ENCODE measurements around the gene TEAD4.
A peak's percentile ranks its signal among the peaks of the same experiment; 100 is the strongest.

Gene TEAD4

GRCh38 chr12:3032770-3033538, 73.8 kb downstream of the TEAD4 start:
- no peak for DNase-seq (ENCODE audit: low spot score)

GRCh38 chr12:3033539-3033867, 74.3 kb downstream of the TEAD4 start:
- no peak for DNase-seq (ENCODE audit: low spot score)

GRCh38 chr12:3034067-3034750, 75.0 kb downstream of the TEAD4 start:
- peak; percentile 67 for DNase-seq (ENCODE audit: low spot score)

- DNase-seq (ENCODE audit: low spot score), result no peak
These were observed 76.0 kb downstream of the TEAD4 start for GRCh38 chr12:3035171-3035570.

- peak; percentile 30 for DNase-seq (ENCODE audit: low spot score)
These were observed 76.9 kb downstream of the TEAD4 start for GRCh38 chr12:3035815-3036702.

GRCh38 chr12:3036901-3037600, 77.9 kb downstream of the TEAD4 start:
- DNase-seq (ENCODE audit: low spot score), result no peak

- DNase-seq (ENCODE audit: low spot score), result no peak
These were observed 79.0 kb downstream of the TEAD4 start for GRCh38 chr12:3038166-3038565.

- DNase-seq (ENCODE audit: low spot score), result no peak
These were observed 79.8 kb downstream of the TEAD4 start for GRCh38 chr12:3038926-3039510.

GRCh38 chr12:3040026-3040656, 80.9 kb downstream of the TEAD4 start:
- DNase-seq (ENCODE audit: low spot score), result no peak

- DNase-seq (ENCODE audit: low spot score), result no peak
These were observed 81.7 kb downstream of the TEAD4 start for GRCh38 chr12:3040663-3041544.

- peak; percentile 82 for DNase-seq (ENCODE audit: low spot score)
These were observed 82.5 kb downstream of the TEAD4 start for GRCh38 chr12:3041558-3042164.

- DNase-seq (ENCODE audit: low spot score), result no peak
These were observed 83.2 kb downstream of the TEAD4 start for GRCh38 chr12:3042394-3042793.

GRCh38 chr12:3042826-3043225, 83.6 kb downstream of the TEAD4 start:
- DNase-seq (ENCODE audit: low spot score), result no peak

GRCh38 chr12:3043406-3043805, 84.2 kb downstream of the TEAD4 start:
- no peak for DNase-seq (ENCODE audit: low spot score)

GRCh38 chr12:3044141-3044630, 85.0 kb downstream of the TEAD4 start:
- no peak for DNase-seq (ENCODE audit: low spot score)

- DNase-seq (ENCODE audit: low spot score), result no peak
These were observed 86.3 kb downstream of the TEAD4 start for GRCh38 chr12:3045494-3045893.

- DNase-seq (ENCODE audit: low spot score), result no peak
These were observed 86.8 kb downstream of the TEAD4 start for GRCh38 chr12:3045989-3046388.

GRCh38 chr12:3046441-3047200, 87.4 kb downstream of the TEAD4 start:
- no peak for DNase-seq (ENCODE audit: low spot score)

GRCh38 chr12:3047961-3048360, 88.8 kb downstream of the TEAD4 start:
- no peak for DNase-seq (ENCODE audit: low spot score)
